Gastroesophageal sphincter (tissue), 4 donors: ENCODE data around the gene TNFRSF1A. TPM values are rescaled to one million over a fixed set of nuclear protein-coding genes. Genes with fewer than 3 reads are reported as not detected.
A peak's percentile ranks its signal among the peaks of the same experiment; 100 is the strongest.
"Not testable (repeated sequence)": the region's sequence is repeated elsewhere in the genome, so short reads cannot be mapped to it uniquely, and the experiment has no call there.

Experiments
- ATAC-seq: fragments of 150-250 bp; one replicate; pipeline ENCODE4 v1.9.1; 2016; ENCODE audit warnings: mild to moderate bottlenecking, moderate library complexity
- H3K27ac ChIP-seq, 4 donors: fragments of 200-600 bp; sonication (generic) in 3 of 4; 1 replicate in 3 of 4; 2 replicates in 1 of 4; pipeline ENCODE4 v1.5.1; 2016 to 2019
- H3K27me3 ChIP-seq: fragments of 200-600 bp; sonication (generic); one replicate; pipeline ENCODE4 v1.5.1; 2019
- H3K36me3 ChIP-seq, 2 donors: fragments of 200-600 bp; sonication (generic); one replicate each; pipeline ENCODE4 v1.5.1; 2019; ENCODE audit warnings: control low read depth in 1 of 2
- H3K4me1 ChIP-seq, 3 donors: fragments of 200-600 bp; sonication (generic); 1 replicate in 2 of 3; 2 replicates in 1 of 3; pipeline ENCODE4 v1.5.1; 2016 to 2019; ENCODE audit warnings: control low read depth in 2 of 3
- H3K4me3 ChIP-seq, 2 donors: fragments of 200-600 bp; sonication (generic); one replicate each; pipeline ENCODE4 v1.5.1; 2019; ENCODE audit warnings: mild to moderate bottlenecking in 1 of 2, moderate library complexity in 1 of 2
- H3K9me3 ChIP-seq, 3 donors: fragments of 200-600 bp; sonication (generic); one replicate each; pipeline ENCODE4 v1.5.1; 2017 to 2019; ENCODE audit warnings: control low read depth in 2 of 3
- EP300 ChIP-seq: sonication (generic); formaldehyde crosslinking; IDR thresholded peaks from one replicate; pipeline ENCODE4 v1.6.1; 2017; ENCODE audit warnings: antibody characterized with exemption, mild to moderate bottlenecking
- POLR2A ChIP-seq, 2 donors: fragments of 450-650 bp; IDR thresholded peaks; one replicate each; pipeline ENCODE4 v1.6.1; 2017; ENCODE audit warnings: antibody characterized with exemption in 2 of 2, mild to moderate bottlenecking in 2 of 2, moderate library complexity in 1 of 2
- POLR2AphosphoS5 ChIP-seq: sonication (generic); formaldehyde crosslinking; IDR thresholded peaks from one replicate; pipeline ENCODE4 v1.6.1; 2017; ENCODE audit warnings: antibody characterized with exemption
- WGBS, 2 donors: methylation state at CpG; one replicate each; pipeline ENCODE4 v1.1.5; 2018; ENCODE audit warnings: low coverage in 1 of 2; 5-methylcytosine and 5-hydroxymethylcytosine counted together
- total RNA-seq, 4 donors: library from RNA; depleted of rRNA; stranded (reverse); fragments of >200 nt; gene quantifications; one replicate each; pipeline ENCODE4 v1.1.0, GENCODE V29; 2016
- TF ChIP-seq, protein P1 (sequence below), 4 experiments: fragments of 200-600 bp in 2 of 4; fragments of 450-650 bp in 2 of 4; sonication (generic) in 1 of 4; IDR thresholded peaks; one replicate each; pipeline ENCODE4 v1.5.1; 2017 to 2019; ENCODE audit warnings: antibody characterized with exemption in 4 of 4, mild to moderate bottlenecking in 2 of 4, moderate library complexity in 2 of 4

TNFRSF1A gene
- total RNA-seq, 4 donors from 2014 or later = 150 to 356 (median 227) TPM

DNA sequence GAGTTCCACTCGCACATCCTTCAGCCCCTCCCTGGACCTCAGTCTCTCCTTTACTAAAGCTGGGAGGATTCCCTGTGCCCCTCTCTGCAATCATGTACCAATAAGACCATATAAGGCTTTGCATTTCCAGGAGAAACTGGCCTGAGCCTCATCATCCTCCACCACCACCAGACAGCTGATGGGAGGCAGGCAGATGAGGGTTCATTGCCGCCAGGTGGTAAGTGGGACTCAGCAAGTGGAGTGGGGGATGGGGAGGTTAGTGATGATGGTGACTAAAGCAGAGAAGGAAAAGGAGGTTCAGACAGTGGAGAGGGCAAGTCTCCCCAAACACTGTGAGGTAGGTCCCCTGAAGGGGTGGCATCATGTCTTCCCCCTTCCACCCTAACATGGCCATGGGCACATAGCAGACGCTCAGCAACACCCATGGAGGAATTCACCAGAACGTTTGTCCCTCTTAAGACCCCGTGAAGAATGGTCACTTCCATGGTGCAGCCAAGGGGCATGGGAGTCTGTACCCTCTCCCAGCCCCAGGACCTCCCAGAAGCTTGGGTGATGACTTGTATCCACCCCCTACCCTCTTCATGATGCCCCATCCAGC is 4.5 kb upstream of the TNFRSF1A start:
- ATAC-seq = no peak
- 56 to 91% methylated on average over 1 to 4 of the region's 5 CpGs for WGBS, 2 donors
- Histone ChIP-seq H3K27me3 (no peaks in the 10 kb centered on the region), H3K9me3 (no peaks in the 10 kb centered on the region), H3K36me3 (no peaks in the 10 kb centered on the region), H3K4me3 (no peak overlapping the region), H3K4me1 (peaks cover 3 to 66% (median 23%) of the 10 kb centered on the region in 3 donors), H3K27ac (peak overlapping the region in 3 of 4 donors; percentile 75 to 81 (median 78))
- TF ChIP-seq EP300 (no peak), POLR2A (IDR thresholded peaks at IDR 0.05) (no peak), POLR2AphosphoS5 (no peak)
- TF ChIP-seq, protein P1, sequence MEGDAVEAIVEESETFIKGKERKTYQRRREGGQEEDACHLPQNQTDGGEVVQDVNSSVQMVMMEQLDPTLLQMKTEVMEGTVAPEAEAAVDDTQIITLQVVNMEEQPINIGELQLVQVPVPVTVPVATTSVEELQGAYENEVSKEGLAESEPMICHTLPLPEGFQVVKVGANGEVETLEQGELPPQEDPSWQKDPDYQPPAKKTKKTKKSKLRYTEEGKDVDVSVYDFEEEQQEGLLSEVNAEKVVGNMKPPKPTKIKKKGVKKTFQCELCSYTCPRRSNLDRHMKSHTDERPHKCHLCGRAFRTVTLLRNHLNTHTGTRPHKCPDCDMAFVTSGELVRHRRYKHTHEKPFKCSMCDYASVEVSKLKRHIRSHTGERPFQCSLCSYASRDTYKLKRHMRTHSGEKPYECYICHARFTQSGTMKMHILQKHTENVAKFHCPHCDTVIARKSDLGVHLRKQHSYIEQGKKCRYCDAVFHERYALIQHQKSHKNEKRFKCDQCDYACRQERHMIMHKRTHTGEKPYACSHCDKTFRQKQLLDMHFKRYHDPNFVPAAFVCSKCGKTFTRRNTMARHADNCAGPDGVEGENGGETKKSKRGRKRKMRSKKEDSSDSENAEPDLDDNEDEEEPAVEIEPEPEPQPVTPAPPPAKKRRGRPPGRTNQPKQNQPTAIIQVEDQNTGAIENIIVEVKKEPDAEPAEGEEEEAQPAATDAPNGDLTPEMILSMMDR (IDR thresholded peaks at IDR 0.05) = no peak

DNA sequence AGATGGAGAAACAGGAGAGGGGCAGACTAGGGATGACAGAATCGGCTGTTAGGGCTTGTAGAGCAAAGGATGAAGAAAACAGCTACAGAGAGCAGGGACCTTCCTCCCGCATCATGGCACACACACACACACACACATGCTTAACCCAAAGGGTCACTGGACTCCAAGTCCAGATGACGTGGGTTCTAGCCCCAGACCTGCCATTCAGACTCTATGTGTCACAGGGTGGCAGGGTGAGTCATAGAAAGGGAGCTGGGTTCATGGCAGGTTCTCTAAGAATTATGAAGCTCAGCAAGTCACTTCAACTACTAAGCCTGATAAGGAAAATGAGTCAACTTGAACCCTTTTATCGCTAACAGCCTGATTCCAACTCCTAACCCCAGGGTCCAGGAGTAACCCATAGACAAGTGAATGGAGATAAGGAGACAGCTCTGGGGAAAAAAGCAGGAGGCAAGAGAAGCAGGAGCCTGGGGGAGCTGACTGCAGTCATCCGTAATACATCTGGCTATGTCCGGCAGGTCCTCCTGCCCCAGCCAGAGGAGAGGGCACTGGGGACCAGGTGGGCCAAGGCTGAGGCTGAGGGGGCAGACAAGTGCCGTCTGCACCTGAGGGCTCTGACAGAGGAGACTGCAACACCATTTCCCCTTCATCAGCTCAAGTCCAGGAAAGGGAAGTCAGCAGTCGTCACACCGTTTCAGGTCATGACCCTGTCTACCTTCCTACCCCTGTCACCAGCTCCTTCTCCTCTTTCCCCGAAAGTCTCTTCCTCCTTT is 3.6 kb upstream of the TNFRSF1A start:
- Histone ChIP-seq H3K27ac (peak overlapping the region in 3 of 4 donors; percentile 75 to 81 (median 78)), H3K27me3 (no peaks in the 10 kb centered on the region), H3K9me3 (no peaks in the 10 kb centered on the region), H3K4me3 (no peak overlapping the region), H3K4me1 (peaks cover 3 to 66% (median 23%) of the 10 kb centered on the region in 3 donors), H3K36me3 (no peaks in the 10 kb centered on the region)
- ATAC-seq = no peak
- TF ChIP-seq EP300 = no peak
- peak; percentile 75 for TF ChIP-seq POLR2AphosphoS5
- WGBS, 2 donors = 51 to 58% methylated on average over 7 to 10 of the region's 10 CpGs

DNA sequence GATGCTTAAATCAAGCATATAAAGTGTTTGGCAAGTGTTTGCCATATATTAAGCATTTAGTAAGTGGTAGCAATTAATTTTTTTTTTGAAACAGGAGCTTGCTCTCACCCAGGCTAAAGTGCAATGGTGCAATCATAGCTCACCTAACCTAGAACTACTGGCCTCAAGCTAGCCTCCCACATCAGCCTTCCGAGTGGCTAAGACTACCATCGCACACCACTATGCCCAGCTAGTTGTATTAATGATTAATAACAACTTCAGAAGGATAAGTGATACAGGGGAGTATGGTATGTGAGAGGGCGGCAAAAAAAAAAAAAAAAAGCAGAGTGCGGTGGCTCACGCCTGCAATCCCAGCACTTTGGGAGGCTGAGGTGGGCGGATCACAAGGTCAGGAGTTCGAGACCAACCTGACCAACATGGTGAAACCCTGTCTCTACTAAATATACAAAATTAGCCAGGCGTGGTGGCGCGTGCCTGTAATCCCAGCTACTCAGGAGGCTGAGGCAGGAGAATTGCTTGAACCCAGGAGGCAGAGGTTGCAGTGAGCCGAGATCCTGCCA is 2.3 kb upstream of the TNFRSF1A start:
- H3K4me1 ChIP-seq = peaks cover 3 to 75% (median 25%) of the 10 kb centered on the region in 3 donors
- H3K27me3 ChIP-seq, H3K36me3 ChIP-seq, H3K9me3 ChIP-seq, ATAC-seq, H3K4me3 ChIP-seq: not testable (repeated sequence)
- H3K27ac ChIP-seq = peak overlapping the region in 3 of 4 donors; percentile 97 to 98 (median 97)
- 94 to 96% methylated on average over 7 to 11 of the region's 11 CpGs for WGBS, 2 donors

DNA sequence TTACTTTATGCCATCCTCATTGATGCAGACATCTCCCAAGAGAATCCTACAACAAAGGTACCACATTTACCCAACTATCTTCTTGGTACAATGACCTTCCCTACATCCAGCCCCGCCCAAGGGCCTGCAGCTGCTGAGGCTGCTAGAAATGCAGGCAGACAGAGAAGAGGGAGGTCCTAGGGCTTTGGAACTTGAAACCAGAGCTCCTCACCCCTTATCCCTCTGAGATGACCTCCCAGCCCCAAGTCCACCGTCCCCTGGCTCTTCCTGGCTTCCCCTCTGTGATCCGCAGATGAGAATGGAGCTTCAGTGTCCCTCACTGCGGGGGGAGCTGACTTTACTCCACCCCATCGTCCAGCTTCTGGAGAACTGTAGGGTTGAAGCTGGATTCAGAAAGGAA is 1.6 kb upstream of the TNFRSF1A start:
- TF ChIP-seq EP300 (no peak), POLR2AphosphoS5 (no peak), POLR2A (IDR thresholded peaks at IDR 0.05) (no peak)
- TF ChIP-seq, protein P1 (IDR thresholded peaks at IDR 0.05) = no peak
- 20 to 70% methylated on average over 1 to 3 of the region's 5 CpGs for WGBS, 2 donors
- no peak for ATAC-seq
- H3K27me3 ChIP-seq = no peaks in the 10 kb centered on the region
- no peaks in the 10 kb centered on the region for H3K9me3 ChIP-seq
- peaks cover 3 to 81% (median 30%) of the 10 kb centered on the region in 3 donors for H3K4me1 ChIP-seq
- no peaks in the 10 kb centered on the region for H3K36me3 ChIP-seq
- H3K27ac ChIP-seq = peak overlapping the region; percentile 96 to 98 (median 97)
- no peak overlapping the region for H3K4me3 ChIP-seq

DNA sequence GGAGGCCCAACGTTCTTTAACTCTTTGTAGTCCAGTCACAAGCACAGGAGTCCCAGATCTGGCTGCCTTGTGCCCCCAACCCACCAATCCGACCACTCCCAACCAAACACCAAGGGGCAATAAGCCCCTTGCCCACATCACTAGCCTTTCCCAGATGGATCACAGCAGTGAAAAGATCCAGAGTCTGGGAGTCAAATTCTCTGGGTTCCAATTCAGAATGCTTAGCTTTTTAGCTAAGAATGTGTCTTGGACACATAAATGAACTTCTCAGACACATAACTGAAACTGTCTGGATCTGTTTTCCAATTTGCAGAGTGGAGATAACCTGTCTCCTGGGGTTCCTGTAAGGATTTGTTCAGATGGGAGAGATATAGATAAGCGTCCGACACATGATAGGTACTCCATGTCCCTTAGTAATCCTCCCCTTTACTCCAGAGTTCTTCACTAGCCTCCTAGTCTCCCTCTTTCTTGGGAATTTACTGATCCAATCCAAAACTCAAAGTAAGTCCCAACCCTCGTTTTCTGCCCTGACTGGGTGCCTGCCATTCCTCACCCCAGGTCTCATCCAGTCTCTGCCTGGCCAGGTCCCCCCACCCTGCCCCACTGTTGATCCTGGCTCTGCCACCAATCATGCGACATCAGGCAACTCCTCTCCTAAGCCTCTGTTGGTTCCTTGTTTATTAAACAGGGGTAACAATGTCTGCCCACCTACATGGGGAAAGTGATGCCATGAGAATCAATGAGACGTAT is 439 bp upstream of the TNFRSF1A start:
- no peak for TF ChIP-seq POLR2AphosphoS5
- TF ChIP-seq, protein P1 (IDR thresholded peaks at IDR 0.05) = no peak
- no peak for TF ChIP-seq POLR2A (IDR thresholded peaks at IDR 0.05)
- TF ChIP-seq EP300 = no peak
- Histone ChIP-seq H3K36me3 (no peaks in the 10 kb centered on the region), H3K4me3 (peak overlapping the region; percentile 80 to 93), H3K27me3 (no peaks in the 10 kb centered on the region), H3K4me1 (peaks cover 5 to 81% (median 37%) of the 10 kb centered on the region in 3 donors), H3K27ac (peak overlapping the region; percentile 96 to 98 (median 97)), H3K9me3 (no peaks in the 10 kb centered on the region)
- WGBS, 2 donors = 21 to 47% methylated on average over 3 to 7 of the region's 7 CpGs
- ATAC-seq = no peak
